Ovary (tissue), 3 donors: ENCODE data around the gene IQGAP2.

ENCODE experiments used
- POLR2A ChIP-seq: fragments of 450-650 bp; IDR thresholded peaks from one replicate; pipeline ENCODE4 v1.6.1; 2017; ENCODE audit warnings: antibody characterized with exemption, mild to moderate bottlenecking, moderate library complexity
- TF ChIP-seq, protein P1 (sequence below), 3 donors: fragments of 450-650 bp in 2 of 3; fragments of 200-600 bp in 1 of 3; IDR thresholded peaks; one replicate each; pipeline versions ENCODE4 v1.5.1 to v1.8.0; 2016 to 2022; ENCODE audit warnings: antibody characterized with exemption in 3 of 3, mild to moderate bottlenecking in 1 of 3
- donor health status: DM: no; HTN: no; CAD: no.

- TF ChIP-seq, protein P1, sequence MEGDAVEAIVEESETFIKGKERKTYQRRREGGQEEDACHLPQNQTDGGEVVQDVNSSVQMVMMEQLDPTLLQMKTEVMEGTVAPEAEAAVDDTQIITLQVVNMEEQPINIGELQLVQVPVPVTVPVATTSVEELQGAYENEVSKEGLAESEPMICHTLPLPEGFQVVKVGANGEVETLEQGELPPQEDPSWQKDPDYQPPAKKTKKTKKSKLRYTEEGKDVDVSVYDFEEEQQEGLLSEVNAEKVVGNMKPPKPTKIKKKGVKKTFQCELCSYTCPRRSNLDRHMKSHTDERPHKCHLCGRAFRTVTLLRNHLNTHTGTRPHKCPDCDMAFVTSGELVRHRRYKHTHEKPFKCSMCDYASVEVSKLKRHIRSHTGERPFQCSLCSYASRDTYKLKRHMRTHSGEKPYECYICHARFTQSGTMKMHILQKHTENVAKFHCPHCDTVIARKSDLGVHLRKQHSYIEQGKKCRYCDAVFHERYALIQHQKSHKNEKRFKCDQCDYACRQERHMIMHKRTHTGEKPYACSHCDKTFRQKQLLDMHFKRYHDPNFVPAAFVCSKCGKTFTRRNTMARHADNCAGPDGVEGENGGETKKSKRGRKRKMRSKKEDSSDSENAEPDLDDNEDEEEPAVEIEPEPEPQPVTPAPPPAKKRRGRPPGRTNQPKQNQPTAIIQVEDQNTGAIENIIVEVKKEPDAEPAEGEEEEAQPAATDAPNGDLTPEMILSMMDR (IDR thresholded peaks at IDR 0.05) = no peak
- no peak for TF ChIP-seq POLR2A
These were observed 134.0 kb downstream of the IQGAP2 start for GRCh38 chr5:76537073-76537543.
